Measurements from ENCODE around the gene GOPC.

DNA sequence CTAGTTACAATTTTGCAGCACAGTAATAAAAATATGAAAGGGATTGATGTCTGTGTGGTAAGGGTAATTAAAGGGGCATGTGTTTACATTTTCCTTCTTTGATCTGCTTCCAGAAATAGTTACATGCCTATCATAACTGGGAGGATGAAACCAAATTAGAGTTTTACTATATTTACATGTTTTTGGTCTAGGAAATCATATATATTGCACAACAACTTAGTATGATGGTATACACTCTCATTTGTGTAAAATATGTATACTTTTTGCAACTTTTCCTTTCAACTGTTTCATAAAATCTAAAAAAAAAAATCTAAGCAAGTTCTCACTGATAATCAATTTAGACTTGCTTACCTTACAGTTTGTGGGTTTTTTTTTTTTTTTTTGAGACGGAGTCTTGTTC is 87.7 kb downstream of the GOPC start:
- TF ChIP-seq CTCF (IDR thresholded peaks at IDR 0.05) (no peak), POLR2A (IDR thresholded peaks at IDR 0.05) (no peak)
